Islet precursor cell (in vitro differentiated cells): ENCODE data around the gene XPO4.

Source experiments
- DNase-seq: peaks from one replicate; pipeline ENCODE4 v3.0.0-alpha.2; 2018

The XPO4 gene

DNA sequence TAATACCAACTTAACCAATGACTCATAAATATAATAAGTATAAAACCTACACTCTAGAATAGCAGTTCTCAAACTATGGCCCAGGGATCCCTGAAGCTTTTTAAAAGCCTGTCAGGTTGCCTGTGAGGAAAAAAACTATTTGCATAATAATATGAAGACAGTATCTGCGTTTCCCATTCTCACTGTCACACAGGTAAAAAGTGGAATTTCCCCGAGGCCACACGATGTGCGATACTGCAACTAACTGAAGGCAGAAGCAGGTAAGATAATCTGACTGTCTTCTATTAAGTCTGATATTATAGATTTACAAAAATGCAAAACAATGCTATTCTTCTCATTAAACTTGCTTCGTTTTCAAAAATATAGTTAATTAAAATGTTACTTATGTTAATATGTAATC lies 76.2 kb downstream of the XPO4 start:
- no peak for DNase-seq

DNA sequence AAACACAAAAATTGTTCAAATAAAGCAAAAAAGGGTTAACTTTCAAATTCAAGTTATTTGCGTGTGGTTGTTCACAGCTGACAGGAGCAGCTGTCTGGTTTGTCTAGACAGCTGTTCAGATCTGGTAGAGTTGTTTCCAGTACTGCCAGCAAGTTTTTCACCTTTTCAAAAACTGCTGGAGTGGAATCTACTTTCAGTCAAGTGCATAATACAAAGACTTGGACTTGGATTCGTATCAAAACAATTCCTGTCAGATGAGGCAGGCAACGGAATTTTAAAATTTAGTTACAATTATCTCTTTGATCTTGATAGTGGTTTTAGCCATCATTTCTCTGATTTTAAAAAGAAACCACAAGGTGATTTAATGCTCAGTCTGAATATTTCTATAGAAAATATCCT lies 77.1 kb downstream of the XPO4 start:
- DNase-seq = no peak

DNA sequence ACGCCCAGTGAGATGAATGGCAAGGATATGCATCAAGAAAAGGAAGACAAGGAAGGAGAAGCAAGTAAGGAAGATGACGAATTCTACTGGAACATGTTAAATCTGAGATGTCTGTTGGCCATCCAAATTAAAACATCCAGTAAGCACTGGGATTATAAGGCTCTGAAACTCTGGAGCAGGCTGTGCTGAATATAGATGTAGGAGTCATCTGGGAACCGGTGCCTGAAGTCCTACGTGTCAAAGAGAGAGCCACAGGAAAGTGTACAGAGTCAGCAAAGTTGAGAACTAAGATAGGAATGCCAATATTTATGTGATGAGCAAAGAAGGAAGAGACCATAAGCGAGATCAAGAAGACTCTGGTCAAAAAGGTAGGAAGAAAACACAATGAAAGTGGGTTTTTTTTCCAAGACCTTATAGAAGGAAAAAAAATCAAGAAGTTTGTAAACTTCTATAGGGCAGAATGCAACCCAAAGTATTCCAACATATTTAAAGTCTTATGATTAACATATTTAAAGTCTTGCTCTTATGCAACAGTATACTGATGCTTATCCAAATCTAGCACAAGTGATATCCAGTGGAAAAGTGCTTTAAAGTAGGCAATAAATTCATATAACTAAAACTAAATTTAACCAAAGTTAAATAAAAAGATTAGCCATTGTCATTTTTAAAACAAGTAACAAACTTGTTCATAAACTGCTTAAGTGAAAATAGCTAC lies 77.6 kb downstream of the XPO4 start:
- no peak for DNase-seq

DNA sequence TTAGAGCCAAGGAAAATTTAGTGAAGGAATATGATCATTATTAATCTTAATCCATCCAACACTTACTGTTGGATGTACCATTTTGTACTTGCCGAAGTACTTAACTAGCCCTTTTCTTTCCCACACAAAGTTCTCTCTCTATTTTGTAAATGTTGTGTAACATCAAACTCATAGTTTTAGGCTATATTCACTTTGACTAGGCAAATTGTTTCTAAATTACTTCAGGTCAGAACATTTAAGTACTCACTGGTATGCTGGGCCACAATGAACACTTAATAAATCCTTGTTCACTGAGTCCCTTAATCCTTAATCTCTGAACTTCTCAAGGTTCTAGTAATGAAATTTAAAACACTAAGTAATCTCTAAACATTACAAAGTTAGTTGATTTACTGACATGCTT lies 79.5 kb downstream of the XPO4 start:
- no peak for DNase-seq

DNA sequence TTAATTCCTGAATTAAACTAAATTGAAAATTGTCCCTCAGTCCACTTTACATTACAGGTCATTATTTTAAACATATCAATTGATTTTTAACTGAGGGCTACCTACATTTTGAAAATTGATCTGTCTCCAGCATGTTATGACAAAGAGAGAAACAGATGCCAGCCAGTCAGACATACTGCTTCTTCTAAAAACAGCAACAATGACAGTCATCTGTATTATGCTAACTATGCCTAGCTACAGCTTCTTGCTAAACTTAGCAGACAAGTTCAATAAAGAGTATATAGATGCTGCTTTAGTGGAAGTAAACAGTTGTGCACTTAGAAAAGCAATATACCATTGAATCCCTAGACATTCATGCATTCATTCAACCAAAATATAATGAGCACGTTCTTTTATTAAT lies 80.1 kb downstream of the XPO4 start:
- no peak for DNase-seq

DNA sequence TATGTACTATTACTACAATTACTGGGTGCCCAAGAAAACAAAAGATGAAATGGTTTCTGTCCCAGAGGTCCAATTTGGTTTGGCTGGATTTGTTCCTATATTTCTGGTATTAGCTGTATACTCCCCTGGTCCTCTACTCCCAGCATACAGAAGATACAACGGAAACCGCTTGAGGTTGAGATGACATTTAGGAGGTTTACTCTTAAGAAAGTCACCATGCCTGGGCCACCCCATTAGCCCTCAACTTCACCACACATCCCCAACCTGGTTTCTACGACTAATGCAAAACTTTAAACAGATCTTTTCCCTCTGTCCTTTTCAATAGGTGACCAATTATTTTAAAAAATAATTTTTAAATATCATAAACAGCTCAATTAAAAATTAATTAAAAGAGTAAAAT lies 82.8 kb downstream of the XPO4 start:
- no peak for DNase-seq

DNA sequence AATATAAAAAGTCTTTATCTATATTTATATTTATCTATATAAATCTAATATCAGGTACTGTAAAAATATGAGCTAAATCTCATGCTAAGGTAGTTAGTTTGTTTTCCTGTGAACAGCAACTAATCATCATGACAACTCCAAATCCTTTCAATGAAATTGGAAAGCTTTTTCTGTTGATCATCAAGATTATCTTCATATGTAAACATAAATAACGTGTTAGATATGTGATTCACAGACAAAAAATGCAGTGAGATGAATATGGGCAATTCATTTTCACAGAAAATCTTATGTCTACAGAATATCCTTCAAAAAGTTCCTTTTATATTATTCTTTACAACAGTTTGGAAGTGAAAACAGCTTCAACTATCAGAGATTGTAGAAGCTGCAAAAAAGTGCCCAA lies 87.1 kb downstream of the XPO4 start:
- no peak for DNase-seq

DNA sequence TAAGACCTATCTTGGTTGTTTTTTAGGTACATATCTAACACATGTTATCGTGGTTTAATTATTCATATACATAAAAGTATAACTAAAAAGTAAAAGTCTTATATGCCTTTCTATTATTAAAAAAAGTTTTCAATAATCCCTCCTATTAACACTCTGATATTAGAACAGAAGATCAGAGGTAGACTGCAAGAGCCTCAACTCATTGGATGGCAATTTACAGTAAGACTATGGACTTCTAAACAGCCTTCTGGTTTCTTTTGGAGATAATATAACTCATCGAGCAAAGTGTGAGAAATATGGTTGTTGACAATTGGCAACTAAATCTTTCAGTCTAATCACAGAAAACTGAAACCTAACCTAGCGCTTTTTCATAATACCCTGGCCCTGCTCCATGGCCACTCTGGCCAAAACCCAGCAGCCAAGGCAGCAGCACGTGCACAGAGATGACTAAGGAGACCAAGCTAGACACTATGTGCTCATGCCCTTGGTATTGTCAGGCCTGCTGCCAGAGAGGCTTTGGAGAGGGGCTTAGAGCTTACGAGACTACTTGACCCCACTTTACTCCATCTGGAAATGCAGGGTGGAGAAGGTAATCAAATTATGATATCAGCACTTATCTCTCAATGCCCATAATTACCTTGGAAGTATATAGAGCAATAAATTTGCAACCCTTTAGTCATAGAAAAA lies 88.2 kb downstream of the XPO4 start:
- DNase-seq = peak; percentile 64

DNA sequence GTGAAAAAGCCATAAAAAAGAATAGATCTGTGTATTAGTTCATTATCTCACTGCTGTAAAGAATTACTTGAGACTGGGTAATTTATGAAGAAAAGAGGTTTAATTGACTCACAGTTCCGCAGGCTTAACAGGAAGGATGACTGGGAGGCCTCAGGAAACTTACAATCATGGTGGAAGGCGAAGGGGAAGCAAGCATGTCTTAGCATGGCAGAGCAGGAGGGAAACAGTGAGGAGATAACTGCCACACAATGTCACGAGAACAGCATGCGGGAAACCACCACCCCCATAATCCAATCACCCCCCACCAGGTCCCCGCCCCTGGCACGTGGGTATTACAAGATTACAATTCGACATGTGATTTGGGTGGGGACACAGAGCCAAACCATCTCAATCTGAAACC lies 89.7 kb downstream of the XPO4 start:
- no peak for DNase-seq

DNA sequence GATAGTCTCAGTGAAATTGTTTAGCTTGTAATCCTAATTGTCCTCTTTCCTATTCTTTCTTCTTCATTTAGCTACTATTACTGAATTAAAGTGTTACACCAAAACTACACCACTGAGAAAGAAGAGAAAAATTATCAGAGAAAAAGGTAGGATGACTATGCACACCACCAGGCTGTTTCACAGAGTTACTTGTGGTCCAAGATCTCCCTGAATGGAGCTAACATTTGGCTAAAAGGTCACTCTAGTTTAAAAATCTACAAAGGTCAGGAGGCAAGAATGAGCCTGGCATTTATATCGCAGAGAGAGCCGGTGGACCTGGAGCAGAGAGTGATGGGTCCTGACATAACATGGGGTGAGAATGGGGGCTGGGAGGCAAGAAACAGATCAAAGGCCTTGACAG lies 91.7 kb downstream of the XPO4 start:
- DNase-seq = no peak

DNA sequence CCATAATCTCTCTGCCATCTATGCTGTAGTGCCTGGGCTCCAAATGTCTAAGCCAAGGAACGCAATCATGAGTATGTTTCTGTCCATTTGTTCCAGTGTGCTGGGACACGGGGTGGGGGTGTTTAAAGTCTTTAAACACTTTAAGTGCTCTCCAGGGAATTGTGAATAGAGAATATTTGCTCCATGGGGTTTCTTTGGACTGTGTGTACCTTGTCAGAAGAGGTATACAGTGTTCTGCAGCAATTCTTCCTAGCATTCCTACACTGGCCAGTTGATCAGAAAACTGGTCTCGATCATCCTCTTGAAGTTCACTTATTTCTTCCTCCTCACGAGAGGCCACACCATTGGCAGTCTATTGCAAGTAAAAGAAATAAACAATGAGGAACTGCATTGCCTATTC lies 93.7 kb downstream of the XPO4 start:
- DNase-seq = no peak

DNA sequence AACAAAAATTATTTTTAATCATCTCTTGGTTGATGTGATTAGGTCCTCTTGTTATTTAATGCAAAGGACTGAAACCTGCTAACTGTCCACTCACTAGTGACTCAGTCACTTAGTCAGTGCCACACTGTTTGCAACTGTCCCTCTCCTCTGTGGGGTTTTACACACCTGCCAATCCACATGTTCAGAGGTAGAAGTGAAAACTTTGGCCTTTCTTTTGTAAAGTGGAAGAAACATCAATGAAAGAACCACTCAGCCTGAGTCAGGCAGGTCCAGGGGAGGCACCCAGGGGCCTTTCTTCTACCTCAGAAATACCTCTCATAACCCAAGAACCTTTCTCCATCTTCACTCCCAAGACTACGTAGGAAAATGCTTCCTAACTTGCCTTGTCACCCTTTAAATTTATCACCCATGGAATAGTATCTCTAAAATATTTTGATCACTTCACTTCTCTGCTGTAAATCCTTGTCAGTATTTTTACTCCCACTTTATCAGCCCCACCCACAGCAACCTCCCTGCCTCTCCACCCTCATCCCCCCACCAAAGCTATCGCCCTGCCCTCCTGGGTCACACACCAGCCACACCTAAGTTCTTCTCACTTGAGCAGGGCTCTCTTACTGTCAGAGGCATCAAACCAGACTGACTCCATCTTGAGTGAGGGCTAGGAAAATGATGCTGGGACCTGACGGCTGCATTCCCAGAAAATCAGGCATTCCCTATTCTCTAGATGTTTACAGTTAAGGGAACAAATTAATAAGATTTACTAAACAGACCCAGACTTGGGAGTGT lies 99.2 kb downstream of the XPO4 start:
- no peak for DNase-seq

DNA sequence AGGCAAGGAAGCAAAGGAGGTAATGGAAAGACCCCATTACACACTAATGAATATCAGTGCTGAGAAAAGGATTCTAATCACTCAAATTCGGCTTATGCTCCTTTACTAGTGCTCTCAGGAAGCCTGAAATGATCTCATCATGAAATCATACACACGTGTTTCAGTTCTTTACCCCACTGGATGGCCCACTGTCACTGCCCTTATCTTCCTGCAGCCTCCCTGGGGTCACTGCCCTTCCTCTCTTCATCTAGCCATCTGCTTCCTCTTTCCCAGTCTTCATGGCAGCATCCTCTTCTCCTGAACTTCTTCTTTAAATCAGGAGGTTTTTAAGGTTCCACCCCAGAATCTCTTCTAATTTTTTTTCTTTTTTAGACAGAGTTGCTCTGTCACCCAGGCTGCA lies 100.8 kb downstream of the XPO4 start:
- no peak for DNase-seq

DNA sequence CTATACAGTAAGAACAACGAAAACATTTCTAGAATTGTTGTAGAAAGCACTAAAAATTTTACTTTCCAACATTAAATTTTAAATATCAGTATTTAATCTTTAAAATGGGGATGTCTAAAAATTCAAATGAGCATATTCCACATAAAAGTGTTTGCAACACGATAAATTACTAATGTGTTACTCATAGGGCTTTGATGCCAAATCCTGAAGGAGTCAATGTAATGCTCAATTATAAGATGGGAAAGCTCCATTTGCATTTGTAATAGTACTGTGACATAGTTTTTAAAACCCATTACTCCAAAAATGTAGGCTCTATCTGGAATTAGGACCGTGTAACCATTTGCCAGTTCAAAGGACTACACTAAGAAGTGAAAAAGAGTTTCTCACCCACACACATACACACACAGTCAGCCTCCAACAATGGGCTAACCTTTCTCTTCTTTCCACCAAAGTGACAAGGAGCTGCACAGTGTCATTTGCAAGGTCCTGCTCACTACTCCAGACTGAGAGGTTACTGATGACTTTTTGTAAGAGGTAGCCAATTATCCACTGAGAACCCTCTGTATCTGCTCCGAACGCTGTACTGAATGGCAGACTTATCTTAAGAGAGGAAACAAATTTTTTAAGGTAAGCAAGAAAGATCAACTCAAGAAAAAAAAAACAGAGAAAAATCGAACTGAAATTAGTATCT lies 102.7 kb downstream of the XPO4 start:
- no peak for DNase-seq

DNA sequence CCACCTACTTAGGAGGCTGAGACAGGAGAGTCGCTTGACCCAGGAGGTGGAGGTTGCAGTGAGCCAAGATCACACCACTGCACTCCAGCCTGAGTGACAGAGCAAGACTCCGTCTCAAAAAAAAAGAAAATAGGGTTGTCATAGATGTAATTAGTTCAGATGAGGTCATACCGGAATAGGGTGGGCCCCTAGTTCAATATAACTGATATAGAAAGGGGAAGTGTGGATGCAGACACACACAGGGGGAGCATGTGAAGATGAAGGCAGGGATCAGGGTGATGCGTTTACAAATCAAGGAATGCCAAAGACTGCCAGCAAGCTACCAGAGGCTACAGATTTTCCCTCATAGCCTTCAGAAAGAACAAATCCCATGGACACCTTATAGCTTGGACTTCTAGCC lies 104.5 kb downstream of the XPO4 start:
- no peak for DNase-seq

DNA sequence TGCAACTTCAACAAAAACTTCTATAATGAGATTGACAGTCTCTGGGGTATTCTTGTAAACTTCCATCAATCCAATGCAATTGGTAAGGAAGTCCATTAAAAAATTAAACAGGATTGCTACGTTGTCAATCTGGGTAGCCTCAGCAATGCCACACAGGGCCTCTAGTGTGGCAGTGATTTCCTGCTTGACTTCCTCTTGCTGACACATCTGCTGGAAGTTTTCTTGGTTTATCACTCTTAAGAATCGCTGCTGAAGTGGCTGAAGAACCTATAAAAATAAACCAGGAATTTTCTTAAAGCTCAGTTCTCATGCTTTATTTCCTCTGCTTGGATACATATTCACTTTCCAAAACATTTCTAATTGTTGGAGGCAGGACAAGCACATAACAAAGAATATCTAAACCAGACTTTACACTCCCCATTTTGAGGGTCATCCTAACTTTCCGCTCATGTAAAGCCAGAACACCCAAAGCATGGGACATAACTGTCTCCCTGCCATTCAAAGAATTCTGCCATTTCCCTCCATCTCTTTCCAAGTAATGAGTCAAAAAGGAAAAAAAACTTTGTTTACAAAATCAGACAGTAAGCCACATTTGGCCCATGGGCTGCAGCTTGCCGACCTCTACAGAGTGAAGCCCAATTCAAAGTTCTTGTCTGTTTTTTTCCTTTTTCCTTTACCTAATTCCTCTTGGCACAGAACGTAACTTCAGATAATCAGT lies 105.6 kb downstream of the XPO4 start:
- no peak for DNase-seq

DNA sequence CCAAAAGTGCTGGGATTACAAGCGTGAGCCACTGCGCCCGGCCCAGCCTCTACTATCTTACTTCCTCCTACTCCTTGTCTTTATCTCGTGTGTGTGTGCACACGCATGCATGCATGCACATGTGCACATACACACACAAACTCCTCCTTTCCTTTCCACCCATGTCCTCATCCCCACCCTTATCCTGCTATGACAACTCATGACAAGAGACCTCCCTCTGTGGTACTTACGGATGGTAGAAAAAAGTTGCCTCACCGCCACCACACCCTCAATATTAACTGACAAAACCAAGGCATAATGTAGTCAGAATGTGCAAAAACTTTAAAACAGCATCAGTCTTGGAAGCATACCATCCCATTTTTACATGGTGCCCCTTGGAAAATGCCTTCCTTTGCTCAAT lies 112.9 kb downstream of the XPO4 start:
- DNase-seq = no peak

DNA sequence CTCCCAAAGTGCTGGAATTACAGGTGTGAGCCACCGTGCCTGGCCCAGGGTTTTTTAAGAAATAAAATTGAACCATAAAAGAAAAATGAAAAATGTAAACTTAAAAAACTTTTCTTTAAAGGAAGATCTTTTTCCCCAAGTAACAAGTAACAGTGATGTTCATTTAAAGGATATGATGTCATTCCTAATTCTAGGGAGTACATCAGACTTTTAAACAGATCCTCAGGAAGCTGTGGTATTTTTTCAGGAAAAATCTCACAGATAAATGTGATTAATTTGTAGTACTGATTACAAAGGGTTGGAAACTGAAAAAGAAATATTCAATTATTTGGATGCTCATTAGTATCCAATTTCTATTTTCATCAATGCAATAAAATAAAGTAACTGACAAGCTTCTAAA lies 114.2 kb downstream of the XPO4 start:
- no peak for DNase-seq

DNA sequence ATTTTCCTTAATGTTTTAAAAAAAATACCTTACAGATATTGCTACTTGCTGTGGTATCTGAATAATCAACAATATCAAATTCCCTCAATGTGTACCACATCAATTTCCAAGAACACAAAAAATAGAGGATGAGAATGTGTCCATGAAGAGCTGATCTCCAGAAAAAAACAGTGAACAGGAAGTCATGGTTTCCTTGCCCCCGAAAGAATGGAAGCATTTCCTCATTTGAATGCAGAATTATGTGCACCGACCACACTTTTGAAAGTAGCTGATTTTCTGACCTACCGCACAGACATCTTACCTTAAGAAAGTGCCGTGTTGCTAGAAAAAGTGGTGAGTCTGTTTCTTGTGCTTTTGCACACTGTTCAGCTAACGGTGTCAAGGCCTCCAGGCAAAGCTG lies 115.4 kb downstream of the XPO4 start:
- DNase-seq = no peak

DNA sequence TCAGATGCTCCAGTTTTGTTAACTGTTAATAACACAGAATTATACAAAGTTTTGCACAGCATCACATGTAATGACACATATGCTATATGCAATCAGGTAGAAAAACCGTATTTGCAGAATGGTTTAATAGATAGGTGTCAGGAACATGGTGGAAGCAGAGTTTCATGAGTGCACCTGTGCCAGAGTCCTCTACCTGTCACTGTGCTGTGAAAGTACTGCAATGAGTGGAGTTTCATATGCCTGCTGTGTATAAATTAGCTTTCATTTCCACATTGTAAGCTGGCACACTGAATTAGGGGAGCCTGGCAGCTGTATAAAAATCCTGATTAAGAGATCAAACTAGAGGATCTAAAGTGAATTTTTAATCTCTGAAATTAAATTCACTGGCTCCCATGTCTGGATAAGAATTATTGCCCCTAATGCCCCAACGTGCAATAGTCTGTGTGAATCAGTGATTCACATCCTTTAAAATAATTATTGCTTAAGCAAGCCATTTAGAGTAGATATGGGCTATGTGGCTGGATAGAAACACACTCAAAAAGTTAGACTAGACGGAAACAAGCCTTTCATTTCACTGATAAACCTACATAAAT lies 120.3 kb downstream of the XPO4 start:
- no peak for DNase-seq

DNA sequence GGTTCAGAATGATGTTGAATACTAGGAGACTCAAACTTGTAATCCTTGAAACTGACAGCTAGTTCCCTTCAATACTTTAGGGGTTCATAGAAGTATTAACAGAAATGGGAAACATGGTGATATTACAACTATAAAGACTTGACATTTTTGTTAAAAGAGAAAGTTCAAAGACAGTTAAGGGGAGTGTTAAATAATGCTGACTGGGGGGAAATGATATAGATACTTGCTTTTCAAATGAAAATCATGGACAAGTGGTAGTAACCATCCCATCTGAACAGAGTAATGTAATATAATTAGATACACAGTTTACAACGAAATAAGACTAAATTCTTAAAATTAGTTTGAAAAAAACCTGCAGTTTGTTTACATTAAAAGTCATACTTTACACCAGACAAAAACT lies 122.2 kb downstream of the XPO4 start:
- no peak for DNase-seq

DNA sequence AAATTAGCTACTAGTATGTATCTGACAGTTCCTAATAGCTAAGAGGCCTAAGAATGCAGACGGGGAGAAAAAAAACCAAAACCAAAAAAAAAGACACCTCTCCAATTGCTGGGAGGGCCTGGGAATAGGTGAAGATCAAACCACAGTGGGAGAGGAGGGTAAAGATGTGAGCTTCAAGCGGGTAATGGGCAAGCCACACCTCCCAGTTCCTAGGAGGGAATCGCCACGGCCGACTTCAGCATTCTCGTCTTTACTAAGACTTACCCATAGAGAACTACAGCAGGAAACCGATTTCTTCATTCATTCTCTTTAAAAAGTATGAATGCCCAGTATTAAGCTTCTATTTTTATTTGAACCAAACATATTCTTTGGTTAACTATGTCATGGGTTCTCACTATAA lies 123.1 kb downstream of the XPO4 start:
- DNase-seq = no peak

DNA sequence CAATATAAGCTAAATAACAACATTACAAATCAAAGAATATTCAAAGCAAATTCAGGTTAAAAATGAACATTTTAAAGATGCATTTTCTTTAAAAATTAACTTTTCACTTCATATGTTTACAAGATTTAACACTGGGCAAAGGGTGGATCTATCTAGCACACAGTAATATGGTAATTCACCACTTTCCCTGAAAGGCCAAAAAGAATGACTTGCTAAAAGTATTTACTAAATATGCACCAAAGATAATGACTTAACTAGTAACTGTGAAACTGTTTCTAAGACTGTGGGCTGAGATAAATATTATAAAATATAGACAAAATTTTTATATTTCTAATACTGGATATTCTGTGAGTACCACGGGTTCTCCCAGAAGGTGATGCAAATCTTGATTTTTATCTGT lies 124.2 kb downstream of the XPO4 start:
- DNase-seq = no peak
